SKM-1 treated with dmso at 0.1 percent for 144 hours (cell line): ENCODE results near the gene SVIP.

Experiments used
- DNase-seq: peaks from one replicate; lab custom pipeline; 2025; ENCODE audit not compliant: unreplicated experiment; lab: John Stamatoyannopoulos, UW

Gene SVIP

GRCh38 chr11:22795914-22796313 is 33.7 kb downstream of the SVIP start:
- no peak for DNase-seq

GRCh38 chr11:22792497-22792896 is 37.1 kb downstream of the SVIP start:
- DNase-seq = no peak

- peak; percentile 53 for DNase-seq
Measured at GRCh38 chr11:22787551-22788162, 41.9 kb downstream of the SVIP start.

GRCh38 chr11:22787055-22787454 is 42.5 kb downstream of the SVIP start:
- DNase-seq = no peak

GRCh38 chr11:22786475-22786874 is 43.1 kb downstream of the SVIP start:
- no peak for DNase-seq

GRCh38 chr11:22785251-22785650 is 44.4 kb downstream of the SVIP start:
- no peak for DNase-seq

GRCh38 chr11:22780952-22781593 is 48.5 kb downstream of the SVIP start:
- no peak for DNase-seq

- no peak for DNase-seq
Measured at GRCh38 chr11:22779850-22780249, 49.8 kb downstream of the SVIP start.

- DNase-seq = no peak
Measured at GRCh38 chr11:22778642-22779041, 51.0 kb downstream of the SVIP start.

- no peak for DNase-seq
Measured at GRCh38 chr11:22775248-22775647, 54.4 kb downstream of the SVIP start.

GRCh38 chr11:22774716-22775115 is 54.9 kb downstream of the SVIP start:
- DNase-seq = no peak

- no peak for DNase-seq
Measured at GRCh38 chr11:22769081-22769480, 60.5 kb downstream of the SVIP start.
